ENCODE data around the gene MYBPC1. TPM values are rescaled to one million over a fixed set of nuclear protein-coding genes. Genes with fewer than 3 reads are reported as not detected.
"Not testable (repeated sequence)": the region's sequence is repeated elsewhere in the genome, so short reads cannot be mapped to it uniquely, and the experiment has no call there.

Gene MYBPC1, protein sequence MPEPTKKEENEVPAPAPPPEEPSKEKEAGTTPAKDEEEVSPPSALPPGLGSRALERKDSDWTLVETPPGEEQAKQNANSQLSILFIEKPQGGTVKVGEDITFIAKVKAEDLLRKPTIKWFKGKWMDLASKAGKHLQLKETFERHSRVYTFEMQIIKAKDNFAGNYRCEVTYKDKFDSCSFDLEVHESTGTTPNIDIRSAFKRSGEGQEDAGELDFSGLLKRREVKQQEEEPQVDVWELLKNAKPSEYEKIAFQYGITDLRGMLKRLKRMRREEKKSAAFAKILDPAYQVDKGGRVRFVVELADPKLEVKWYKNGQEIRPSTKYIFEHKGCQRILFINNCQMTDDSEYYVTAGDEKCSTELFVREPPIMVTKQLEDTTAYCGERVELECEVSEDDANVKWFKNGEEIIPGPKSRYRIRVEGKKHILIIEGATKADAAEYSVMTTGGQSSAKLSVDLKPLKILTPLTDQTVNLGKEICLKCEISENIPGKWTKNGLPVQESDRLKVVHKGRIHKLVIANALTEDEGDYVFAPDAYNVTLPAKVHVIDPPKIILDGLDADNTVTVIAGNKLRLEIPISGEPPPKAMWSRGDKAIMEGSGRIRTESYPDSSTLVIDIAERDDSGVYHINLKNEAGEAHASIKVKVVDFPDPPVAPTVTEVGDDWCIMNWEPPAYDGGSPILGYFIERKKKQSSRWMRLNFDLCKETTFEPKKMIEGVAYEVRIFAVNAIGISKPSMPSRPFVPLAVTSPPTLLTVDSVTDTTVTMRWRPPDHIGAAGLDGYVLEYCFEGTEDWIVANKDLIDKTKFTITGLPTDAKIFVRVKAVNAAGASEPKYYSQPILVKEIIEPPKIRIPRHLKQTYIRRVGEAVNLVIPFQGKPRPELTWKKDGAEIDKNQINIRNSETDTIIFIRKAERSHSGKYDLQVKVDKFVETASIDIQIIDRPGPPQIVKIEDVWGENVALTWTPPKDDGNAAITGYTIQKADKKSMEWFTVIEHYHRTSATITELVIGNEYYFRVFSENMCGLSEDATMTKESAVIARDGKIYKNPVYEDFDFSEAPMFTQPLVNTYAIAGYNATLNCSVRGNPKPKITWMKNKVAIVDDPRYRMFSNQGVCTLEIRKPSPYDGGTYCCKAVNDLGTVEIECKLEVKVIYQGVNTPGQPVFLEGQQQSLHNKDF
- total RNA-seq, result not detected

DNA sequence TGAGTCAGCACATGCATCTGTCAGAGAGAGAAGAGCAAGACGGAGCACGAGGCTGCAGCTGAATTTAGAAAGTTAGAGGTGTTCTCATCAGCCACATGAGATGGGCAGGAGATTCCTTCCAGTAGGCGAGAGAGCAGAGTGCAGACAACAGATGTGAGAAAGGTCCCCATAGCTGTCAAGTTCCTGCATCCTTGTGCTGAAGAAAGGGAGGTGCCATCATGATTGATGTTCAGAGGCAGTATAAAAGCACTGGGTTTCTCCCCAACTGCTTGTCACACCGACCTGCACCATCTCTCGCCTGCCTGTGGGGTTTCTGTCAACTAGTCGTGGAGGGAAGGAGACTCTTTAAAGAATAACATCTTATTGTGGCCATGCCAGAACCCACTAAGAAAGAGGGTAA, at the start of gene MYBPC1:
TSS of gene MYBPC1 (plus strand) at position 272 of the 400 bp plus-strand sequence. CDS start at position 372, 100 bp downstream.
- ATAC-seq (peak in 1 of 2 donors; percentile 40), DNase-seq (no peak)
- Mint-ChIP-seq H3K36me3 (ENCODE audit: insufficient read depth) (no peaks in the 10 kb centered on the region), H3K27me3 (ENCODE audit: low read depth) (peaks cover 2% of the 10 kb centered on the region), H3K9me3 (no peaks in the 10 kb centered on the region), H3K4me1 (ENCODE audit: low read depth) (no peaks in the 10 kb centered on the region), H3K4me3 (no peak within 1 kb of the TSS)

DNA sequence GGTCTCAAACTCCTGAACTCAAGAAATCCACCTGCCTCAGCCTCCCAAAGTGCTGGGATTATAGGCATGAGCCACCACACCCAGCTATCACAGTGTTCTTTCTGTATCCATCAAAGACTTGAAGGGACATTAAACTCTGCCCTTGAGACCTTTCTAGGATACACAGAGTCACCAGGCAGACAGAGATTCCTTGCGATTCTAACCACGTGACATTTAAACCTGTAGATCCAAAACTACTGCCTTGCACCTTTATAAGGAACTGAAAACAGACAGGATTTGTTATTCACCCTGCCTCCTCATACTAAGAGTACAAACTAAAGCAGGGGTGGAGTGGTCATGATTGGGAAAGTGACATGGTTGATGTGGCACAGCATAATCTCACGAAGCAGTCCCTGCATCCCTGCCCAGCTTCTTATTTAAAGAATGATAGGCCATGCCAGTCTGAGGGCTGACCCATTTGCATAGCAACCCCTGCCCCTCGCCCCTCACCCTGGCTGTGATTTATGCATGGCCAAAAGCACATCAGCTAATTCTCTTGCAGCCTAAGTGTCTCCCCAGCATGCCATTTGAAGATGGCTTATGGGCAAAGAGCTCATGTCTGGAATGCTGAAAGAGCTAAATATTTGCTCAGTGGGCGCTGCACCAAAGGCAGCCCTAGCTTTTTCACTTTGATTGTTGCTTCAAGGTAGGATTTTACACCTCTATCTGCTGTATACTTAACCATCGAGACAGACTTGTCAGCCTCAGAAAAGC, 43.2 kb upstream of the MYBPC1 start:
- DNase-seq (no peak), ATAC-seq (no peak)
- Mint-ChIP-seq H3K4me3 (no peak overlapping the region), H3K4me1 (ENCODE audit: low read depth) (no peaks in the 10 kb centered on the region), H3K27me3 (ENCODE audit: low read depth) (peaks cover 4% of the 10 kb centered on the region), H3K36me3 (ENCODE audit: insufficient read depth) (no peaks in the 10 kb centered on the region), H3K9me3 (no peaks in the 10 kb centered on the region)

DNA sequence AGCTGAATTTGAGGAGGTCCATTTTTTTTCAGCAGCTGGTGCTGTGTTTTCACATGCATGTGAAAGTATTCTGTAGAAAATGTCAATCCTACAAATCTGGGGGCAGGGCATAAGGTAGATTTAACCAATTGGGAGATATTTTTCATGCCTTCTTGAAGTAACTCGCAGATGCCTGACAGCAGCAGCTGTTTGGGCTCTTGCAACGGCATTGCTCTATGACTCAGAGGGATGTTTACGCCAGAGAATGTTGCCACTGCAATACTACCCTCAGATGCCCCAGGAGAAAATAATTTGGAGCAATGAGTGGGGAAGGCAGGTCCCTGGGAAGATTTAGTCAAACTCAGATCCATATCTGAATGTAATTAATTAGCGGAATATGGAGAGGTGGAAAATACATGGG, 42.5 kb upstream of the MYBPC1 start:
- Mint-ChIP-seq H3K4me1 (ENCODE audit: low read depth) (no peaks in the 10 kb centered on the region), H3K9me3 (no peaks in the 10 kb centered on the region), H3K4me3 (no peak overlapping the region), H3K27me3 (ENCODE audit: low read depth) (peaks cover 4% of the 10 kb centered on the region), H3K36me3 (ENCODE audit: insufficient read depth) (no peaks in the 10 kb centered on the region)
- no peak for DNase-seq
- ATAC-seq, result no peak

DNA sequence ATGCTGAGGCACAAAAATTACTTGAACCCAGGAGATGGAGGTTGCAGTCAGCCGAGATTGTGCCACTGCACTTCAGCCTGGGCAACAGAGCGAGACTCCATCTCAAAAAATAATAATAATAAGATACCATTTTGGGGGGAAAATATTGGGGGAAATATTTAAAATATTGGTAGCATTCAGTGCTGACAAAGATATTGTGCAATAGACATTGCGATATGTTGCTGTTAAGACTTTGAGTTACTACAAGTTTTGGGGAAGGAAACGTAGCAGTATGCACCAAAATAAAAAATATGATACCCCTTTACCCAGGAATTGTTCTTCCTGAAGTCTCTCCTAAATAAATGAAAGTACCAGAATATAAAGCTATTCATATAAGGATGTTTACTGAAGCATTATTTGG, 37.7 kb upstream of the MYBPC1 start:
- no peak for ATAC-seq
- Mint-ChIP-seq H3K4me3 (no peak overlapping the region), H3K27me3 (ENCODE audit: low read depth) (peaks cover 6% of the 10 kb centered on the region), H3K4me1 (ENCODE audit: low read depth) (no peaks in the 10 kb centered on the region), H3K36me3 (ENCODE audit: insufficient read depth) (no peaks in the 10 kb centered on the region), H3K9me3 (no peaks in the 10 kb centered on the region)
- DNase-seq, result no peak

DNA sequence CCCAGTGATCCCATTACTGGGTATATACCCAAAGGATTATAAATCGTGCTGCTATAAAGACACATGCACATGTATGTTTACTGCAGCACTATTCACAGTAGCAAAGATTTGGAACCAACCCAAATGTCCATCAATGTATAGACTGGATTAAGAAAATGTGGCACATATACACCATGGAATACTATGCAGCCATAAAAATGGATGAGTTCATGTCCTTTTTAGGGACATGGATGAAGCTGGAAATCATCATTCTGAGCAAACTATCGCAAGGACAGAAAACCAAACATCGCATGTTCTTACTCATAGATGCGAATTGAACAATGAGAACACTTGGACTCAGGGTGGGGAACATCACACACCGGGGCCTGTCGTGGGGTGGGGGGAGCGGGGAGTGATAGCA, 36.0 kb upstream of the MYBPC1 start:
- not testable (repeated sequence) for H3K4me3 Mint-ChIP-seq; H3K36me3 Mint-ChIP-seq (ENCODE audit: insufficient read depth); H3K9me3 Mint-ChIP-seq; H3K27me3 Mint-ChIP-seq (ENCODE audit: low read depth); ATAC-seq; H3K4me1 Mint-ChIP-seq (ENCODE audit: low read depth); DNase-seq

DNA sequence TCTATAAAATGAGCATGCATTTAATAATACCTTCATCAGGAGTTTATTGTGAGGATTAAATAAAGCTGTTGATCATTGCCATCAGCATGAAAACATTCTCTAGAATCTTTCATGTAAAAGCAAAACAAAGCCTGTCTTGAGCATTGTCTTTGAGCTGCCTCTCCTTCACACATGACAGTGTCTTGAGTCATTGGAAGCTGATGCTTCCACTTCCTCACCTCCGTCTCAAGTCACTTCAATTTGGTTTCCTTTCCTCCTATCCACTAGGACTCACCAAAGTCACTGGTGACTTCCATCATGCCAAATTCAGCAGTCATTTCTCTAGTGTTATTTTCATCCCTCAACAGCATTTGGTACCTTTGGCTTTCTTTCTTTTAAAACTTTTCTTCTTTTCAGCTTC, 31.6 kb upstream of the MYBPC1 start:
- H3K36me3 Mint-ChIP-seq (ENCODE audit: insufficient read depth), result no peaks in the 10 kb centered on the region
- DNase-seq, result no peak
- ATAC-seq, result no peak
- no peaks in the 10 kb centered on the region for H3K9me3 Mint-ChIP-seq
- H3K27me3 Mint-ChIP-seq (ENCODE audit: low read depth), result peaks cover 16% of the 10 kb centered on the region
- H3K4me3 Mint-ChIP-seq, result no peak overlapping the region
- H3K4me1 Mint-ChIP-seq (ENCODE audit: low read depth), result peaks cover 3% of the 10 kb centered on the region

DNA sequence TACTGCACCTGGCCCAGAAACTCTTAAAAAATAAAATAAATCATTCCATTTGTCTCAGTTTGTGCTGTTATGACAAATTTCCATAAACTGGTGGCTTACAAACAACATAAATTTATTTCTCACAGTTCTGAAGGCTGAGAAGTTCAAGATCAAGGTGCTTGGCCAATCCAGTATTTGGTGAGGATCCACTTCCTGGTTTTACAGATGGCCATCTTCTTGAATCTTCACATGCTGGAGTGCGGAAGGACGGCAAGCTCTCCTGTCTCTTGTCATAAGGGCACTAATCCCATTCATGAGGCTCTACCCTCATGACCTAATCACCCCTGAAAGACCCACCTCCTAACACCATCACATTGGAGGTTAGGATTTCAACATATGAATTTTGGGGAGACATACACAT, 29.9 kb upstream of the MYBPC1 start:
- DNase-seq, result no peak
- Mint-ChIP-seq H3K4me1 (ENCODE audit: low read depth) (peaks cover 3% of the 10 kb centered on the region), H3K27me3 (ENCODE audit: low read depth) (peaks cover 18% of the 10 kb centered on the region), H3K9me3 (no peaks in the 10 kb centered on the region), H3K4me3 (no peak overlapping the region), H3K36me3 (ENCODE audit: insufficient read depth) (no peaks in the 10 kb centered on the region)
- ATAC-seq, result no peak

DNA sequence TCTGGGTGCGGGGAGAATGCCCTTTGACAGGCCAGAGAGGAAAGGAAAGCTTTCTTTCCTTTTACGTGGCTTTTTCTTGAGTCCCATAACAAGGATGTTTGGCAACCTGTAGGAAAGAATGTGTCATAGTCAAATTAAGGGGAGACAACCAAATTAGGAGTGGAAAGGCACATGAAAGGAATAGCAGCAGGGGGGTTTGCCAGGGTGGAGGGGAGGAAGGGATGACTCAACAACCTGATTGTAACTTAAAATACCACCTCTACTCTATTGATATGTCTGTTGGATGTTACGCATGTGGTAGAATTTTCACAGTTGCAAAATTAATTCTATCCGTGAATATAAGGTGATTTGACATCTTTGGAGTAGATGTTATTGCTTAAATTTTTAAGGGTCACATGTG, 28.5 kb upstream of the MYBPC1 start:
- Mint-ChIP-seq H3K9me3 (no peaks in the 10 kb centered on the region), H3K4me1 (ENCODE audit: low read depth) (peaks cover 5% of the 10 kb centered on the region), H3K36me3 (ENCODE audit: insufficient read depth) (no peaks in the 10 kb centered on the region), H3K27me3 (ENCODE audit: low read depth) (peaks cover 18% of the 10 kb centered on the region), H3K4me3 (no peak overlapping the region)
- ATAC-seq (peak; percentile 65 to 66), DNase-seq (no peak)

DNA sequence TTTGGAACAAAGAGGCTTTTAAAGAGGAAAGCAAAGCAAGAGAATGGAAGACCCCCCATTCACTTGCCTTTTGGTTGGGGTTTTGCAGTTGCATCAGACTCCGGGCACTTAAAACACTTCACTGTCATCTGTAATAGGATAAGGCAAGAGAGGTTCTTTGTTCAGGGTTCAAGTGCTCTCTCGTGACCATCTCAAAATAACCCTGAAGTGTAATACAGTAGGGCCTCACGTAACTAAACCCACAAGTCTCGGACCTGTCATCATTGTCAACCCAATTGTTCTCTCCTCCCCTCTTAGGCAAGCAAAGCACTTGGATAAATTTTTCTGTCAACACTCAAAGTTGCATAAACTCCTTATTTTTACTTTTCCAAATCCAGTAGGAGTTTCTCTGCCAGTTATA, 26.9 kb upstream of the MYBPC1 start:
- no peaks in the 10 kb centered on the region for H3K36me3 Mint-ChIP-seq (ENCODE audit: insufficient read depth)
- H3K27me3 Mint-ChIP-seq (ENCODE audit: low read depth), result peaks cover 15% of the 10 kb centered on the region
- DNase-seq (no peak), ATAC-seq (no peak)
- no peaks in the 10 kb centered on the region for H3K9me3 Mint-ChIP-seq
- no peak overlapping the region for H3K4me3 Mint-ChIP-seq
- H3K4me1 Mint-ChIP-seq (ENCODE audit: low read depth), result peaks cover 5% of the 10 kb centered on the region

DNA sequence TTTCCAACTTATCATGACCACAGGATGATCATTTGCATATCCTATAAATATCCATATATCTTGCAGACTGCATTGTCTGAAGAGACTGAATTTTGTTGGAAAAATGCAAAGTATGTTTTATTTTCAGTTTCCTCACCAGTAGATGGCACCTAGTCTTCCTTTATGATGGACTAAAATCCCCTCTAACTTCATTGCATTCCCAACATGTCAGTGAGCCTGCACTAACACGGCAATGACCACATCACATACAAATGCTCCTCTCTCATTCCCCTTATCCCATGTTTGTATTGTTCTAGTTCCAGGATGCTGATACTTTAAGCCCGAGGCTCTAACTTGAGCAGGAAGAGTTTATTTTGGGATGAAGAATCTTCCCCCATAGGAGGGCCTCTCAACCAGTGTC, 24.7 kb upstream of the MYBPC1 start:
- no peak for ATAC-seq
- Mint-ChIP-seq H3K36me3 (ENCODE audit: insufficient read depth) (no peaks in the 10 kb centered on the region), H3K9me3 (no peaks in the 10 kb centered on the region), H3K4me1 (ENCODE audit: low read depth) (peaks cover 5% of the 10 kb centered on the region), H3K4me3 (no peak overlapping the region), H3K27me3 (ENCODE audit: low read depth) (peaks cover 7% of the 10 kb centered on the region)
- no peak for DNase-seq

DNA sequence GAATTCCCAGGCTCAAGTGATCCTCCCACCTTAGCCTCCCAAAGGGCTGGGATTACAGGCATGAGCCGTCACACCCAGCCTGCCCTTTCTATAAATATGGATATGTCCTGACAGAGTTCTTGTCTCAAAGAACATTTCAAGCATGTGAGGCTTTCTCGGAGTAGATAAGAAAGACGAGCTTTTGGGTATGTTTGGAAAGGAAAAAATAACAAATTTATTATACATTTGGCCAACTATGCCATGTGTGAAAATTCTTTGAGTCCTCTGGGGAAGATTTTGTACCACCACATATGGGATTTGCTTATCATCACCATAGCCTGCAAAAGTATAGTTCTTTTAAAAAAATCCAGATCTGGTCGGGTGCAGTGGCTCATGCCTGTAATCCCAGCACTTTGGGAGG, 23.7 kb upstream of the MYBPC1 start:
- ATAC-seq, result no peak
- no peaks in the 10 kb centered on the region for H3K9me3 Mint-ChIP-seq

DNA sequence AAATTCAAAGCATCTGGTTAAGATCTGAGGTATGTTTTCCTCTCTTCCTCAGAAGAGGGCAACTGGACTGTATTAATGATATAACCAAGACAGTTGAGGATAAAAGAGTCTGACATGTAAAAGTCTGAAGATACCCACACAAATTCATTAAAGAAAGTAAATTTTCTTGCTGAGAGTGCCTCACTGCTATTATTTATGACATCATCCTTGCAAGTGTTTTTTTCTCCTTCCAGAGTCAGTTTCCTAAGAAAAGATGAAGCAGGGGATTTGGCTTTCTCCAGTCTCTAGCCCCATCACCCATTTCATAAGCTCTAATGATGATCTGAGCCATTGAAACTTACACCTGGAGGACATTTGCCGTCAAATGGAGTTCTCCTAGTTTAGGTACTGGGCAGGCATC, 21.0 kb upstream of the MYBPC1 start:
- Mint-ChIP-seq H3K4me3 (no peak overlapping the region), H3K36me3 (ENCODE audit: insufficient read depth) (no peaks in the 10 kb centered on the region), H3K9me3 (no peaks in the 10 kb centered on the region), H3K4me1 (ENCODE audit: low read depth) (peaks cover 2% of the 10 kb centered on the region), H3K27me3 (ENCODE audit: low read depth) (peaks cover 2% of the 10 kb centered on the region)
- ATAC-seq (no peak), DNase-seq (no peak)

More for the DNA sequence above, 23.7 kb upstream of the MYBPC1 start:
- Mint-ChIP-seq H3K27me3 (ENCODE audit: low read depth) (peaks cover 4% of the 10 kb centered on the region), H3K4me1 (ENCODE audit: low read depth) (peaks cover 3% of the 10 kb centered on the region), H3K36me3 (ENCODE audit: insufficient read depth) (no peaks in the 10 kb centered on the region), H3K4me3 (no peak overlapping the region)
- no peak for DNase-seq

DNA sequence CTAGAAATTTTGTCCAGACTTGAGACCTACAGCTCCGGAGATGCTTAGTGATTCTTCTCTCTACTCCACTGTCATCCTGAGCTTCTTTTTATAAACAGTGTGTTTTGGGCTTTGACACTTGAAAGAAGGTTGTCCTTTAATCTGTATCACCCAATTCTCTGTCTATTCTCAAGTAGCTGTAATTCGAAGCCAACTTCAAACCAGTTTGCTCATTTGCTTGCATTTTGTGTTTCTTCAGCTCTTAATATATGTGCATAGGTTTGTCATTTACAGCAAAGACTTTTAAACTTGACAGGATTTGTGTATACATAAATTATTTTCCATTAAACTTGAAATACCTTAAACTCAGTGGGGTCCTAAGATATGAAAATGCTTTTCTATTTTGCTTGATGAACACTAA, 16.4 kb upstream of the MYBPC1 start:
- Mint-ChIP-seq H3K27me3 (ENCODE audit: low read depth) (peaks cover 11% of the 10 kb centered on the region), H3K36me3 (ENCODE audit: insufficient read depth) (no peaks in the 10 kb centered on the region), H3K4me3 (no peak overlapping the region), H3K9me3 (no peaks in the 10 kb centered on the region), H3K4me1 (ENCODE audit: low read depth) (no peaks in the 10 kb centered on the region)
- DNase-seq, result no peak
- no peak for ATAC-seq

DNA sequence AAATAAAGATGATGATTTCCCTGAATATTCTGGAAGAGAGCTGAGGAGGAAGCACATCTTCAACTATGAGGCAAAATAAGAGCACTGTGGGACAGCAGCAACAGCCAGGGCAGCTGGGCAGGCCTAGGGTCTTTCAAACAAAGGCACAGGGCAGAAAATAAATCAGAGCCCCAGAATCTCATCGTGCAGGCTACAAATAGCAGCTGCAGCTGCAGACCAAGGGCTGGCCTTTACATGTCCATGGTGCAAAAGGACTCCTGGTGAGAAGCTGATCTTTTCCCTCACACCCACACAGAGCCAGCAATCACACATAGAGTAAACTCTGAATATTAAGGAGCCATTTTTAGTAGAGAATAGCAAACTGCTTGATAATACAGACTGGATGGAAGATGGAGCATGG, 13.6 kb upstream of the MYBPC1 start:
- Mint-ChIP-seq H3K27me3 (ENCODE audit: low read depth) (peaks cover 19% of the 10 kb centered on the region), H3K36me3 (ENCODE audit: insufficient read depth) (no peaks in the 10 kb centered on the region), H3K9me3 (no peaks in the 10 kb centered on the region)

More for the DNA sequence above, 13.6 kb upstream of the MYBPC1 start:
- Mint-ChIP-seq H3K4me3 (no peak overlapping the region), H3K4me1 (ENCODE audit: low read depth) (no peaks in the 10 kb centered on the region)
- no peak for ATAC-seq
- DNase-seq, result no peak
